ENCODE data around the gene MYO1F.

MYO1F gene

GRCh38 chr19:8477889-8478288 is 99.4 kb downstream of the MYO1F start:
- H3K4me3 ChIP-seq (ENCODE audit: low read length), result no peak overlapping the region
- TF ChIP-seq ZNF274 (IDR thresholded peaks at IDR 0.05; ENCODE audit: low read depth, low read length), result no peak

- H3K4me3 ChIP-seq (ENCODE audit: low read length), result no peak overlapping the region
- TF ChIP-seq ZNF274 (IDR thresholded peaks at IDR 0.05; ENCODE audit: low read depth, low read length), result no peak
Measured at GRCh38 chr19:8476524-8476923, 100.7 kb downstream of the MYO1F start.

DNA sequence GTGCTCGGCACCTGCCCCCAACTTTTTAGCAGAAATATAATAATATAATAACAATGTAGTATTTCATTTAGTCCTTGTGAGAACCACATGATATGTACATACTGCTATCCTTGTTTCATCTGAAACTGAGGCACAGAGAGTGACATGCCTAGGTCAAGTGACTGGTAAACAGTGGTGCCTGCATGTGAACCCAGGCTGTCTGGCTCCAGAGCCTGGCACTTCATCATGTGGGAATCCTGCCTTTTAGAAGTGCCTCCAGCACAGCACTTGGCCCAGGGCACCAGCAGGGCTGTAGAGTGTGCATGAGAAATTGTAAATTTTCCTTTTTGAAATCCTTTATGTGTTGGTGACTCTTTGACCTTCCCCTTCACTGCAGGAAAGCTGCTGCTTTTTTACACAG is 102.2 kb downstream of the MYO1F start:
- H3K4me3 ChIP-seq (ENCODE audit: low read length), result no peak overlapping the region
- TF ChIP-seq ZNF274 (IDR thresholded peaks at IDR 0.05; ENCODE audit: low read depth, low read length), result no peak

DNA sequence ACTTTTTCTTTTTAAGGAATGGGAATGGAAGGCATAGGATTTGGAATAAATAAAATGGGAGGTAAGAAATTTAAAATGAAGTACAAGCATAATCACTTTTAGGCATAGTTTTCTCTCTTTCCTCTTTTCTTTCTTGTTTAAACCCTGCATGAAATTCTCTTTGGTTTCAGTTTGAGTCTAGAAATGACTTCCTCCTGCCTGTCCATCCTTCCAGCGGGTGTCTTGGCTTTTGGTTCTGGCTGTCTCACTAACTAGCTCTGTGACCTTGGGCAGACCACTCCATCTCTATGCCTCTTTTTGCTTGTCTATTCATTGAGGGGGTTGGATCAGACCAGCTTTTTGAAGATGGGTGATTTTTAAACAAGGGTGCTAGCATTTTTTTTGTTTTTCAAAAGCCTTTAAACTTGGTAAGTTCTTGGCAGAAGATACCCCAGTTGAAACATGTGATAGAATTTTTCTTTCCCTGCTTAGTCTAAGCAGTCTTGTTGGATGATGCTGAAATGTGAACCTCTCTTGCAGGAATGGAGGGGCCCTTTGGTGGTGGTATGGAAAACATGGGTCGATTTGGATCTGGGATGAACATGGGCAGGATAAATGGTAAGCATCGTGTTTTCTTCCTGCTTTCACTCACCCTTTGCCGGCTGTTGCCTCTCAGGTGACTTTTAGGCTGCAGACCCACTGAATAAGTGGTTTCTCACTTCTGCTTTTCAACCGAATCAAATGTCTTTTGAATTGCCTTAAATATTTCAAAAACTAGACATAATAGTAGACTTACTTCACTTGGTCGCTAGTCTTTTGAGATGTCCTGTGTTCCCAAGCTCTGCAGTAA is 103.4 kb downstream of the MYO1F start:
- H3K4me3 ChIP-seq (ENCODE audit: low read length), result no peak overlapping the region
- no peak for TF ChIP-seq ZNF274 (IDR thresholded peaks at IDR 0.05; ENCODE audit: low read depth, low read length)

All from GM08714 (cell line).